ENCODE results near the gene ZNF687.

The ZNF687 gene

GRCh38 chr1:151314137-151314875 is 32.2 kb downstream of the ZNF687 start:
- no peak for DNase-seq (ENCODE audit: low read depth)

- no peak for DNase-seq (ENCODE audit: low read depth)
Observed at GRCh38 chr1:151315565-151316235, 33.6 kb downstream of the ZNF687 start.

DNA sequence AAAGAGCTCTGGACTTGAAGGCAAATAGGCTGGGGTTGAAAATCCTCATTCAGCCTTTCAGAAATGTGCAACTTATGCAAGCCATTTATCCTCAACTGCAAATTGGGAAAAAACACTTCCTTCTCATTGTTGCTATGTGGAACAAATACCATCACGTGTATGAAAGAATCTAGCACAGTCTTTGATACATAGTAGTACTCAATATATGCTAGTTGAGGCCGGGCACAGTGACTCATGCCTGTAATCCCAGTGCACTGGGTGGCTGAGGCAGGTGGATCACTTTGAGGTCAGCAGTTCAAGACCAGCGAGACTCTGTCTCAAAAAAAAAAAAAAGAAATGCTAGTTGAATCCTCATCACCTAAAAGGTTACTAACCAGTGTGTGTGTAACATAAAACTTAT is 36.9 kb downstream of the ZNF687 start:
- no peak for DNase-seq (ENCODE audit: low read depth)

DNA sequence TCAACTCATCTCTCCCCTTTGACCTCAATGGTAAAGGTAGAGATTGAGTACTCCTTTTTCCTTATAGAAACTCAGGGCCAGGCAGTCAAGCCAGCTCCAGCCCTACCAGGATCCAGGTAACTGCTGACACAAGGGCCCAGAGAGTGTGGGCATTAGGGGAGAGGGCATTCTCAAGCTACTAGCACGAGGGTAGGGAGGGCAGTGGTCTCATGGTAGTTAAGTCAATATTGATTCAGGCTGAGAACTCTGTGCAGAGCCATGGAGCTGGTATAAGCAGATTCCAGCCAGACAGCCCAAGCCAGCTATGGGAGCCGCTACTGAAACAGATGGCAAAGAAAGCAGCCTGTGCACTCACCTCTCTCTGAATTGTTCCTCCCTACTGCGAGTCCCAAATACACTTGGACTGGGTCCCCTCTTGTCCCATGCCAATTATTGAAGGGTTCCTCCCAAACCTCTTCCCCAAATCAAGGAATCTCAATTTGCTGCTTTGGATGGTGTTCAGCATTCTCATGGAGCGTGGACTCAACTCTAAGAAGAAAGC is 42.4 kb downstream of the ZNF687 start:
- no peak for DNase-seq (ENCODE audit: low read depth)

DNA sequence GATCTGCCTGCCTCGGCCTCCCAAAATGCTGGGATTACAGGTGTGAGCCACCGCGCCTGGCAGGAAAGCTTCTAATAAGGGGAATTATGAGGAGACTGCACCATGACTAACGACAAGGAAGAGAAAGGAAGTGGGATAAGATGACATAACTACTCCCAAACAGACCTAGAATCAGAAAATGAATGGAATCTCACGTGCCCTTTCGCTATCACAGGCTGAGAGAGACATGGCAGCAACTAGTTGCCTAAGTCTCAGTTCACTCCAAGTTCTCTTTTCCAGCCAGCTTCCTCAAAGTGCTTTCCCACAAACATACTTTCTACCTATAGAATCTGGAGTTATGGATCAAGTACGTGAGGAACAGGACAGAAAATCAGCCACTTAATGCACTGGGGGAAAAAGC is 43.1 kb downstream of the ZNF687 start:
- DNase-seq (ENCODE audit: low read depth), result no peak

- DNase-seq (ENCODE audit: low read depth), result no peak
Observed at GRCh38 chr1:151325646-151326429, 43.7 kb downstream of the ZNF687 start.

DNA sequence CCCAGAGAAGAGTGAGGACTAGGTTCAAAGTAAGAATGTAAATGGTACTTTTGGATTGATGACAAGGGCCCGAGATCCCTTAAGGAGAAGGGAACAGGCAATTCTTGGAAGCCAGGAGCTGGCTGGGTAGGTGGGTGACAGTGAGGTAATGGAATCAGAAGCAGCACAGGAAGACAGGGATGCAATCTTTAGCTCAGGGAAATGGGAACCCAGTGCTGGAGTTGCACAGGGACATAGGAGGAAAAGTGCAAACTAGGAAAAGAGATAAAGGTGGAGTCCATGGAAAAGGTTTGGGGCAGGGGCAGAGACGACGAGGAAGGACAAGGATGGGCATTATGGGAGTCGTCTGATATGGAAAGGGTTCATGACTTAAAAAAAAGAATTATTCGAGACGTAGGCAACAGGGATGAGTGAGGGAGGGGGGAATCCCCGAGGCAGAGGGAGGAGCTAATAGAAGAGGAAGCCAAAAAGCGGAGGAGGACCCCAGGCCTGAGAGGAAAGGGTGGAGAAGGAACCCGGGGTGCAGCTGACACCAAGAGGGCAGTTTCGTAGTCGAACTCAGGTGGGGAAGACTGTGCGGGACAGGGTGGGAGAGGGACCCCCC is 44.6 kb downstream of the ZNF687 start:
- DNase-seq (ENCODE audit: low read depth), result peak; percentile 25

GRCh38 chr1:151327223-151327902 is 45.3 kb downstream of the ZNF687 start, which contains the start of gene PI4KB:
PI4KB (minus strand) TSS chr1:151327416; CDS start chr1:151316481, 10,935 bp downstream.
- DNase-seq (ENCODE audit: low read depth), result peak; percentile 81

DNA sequence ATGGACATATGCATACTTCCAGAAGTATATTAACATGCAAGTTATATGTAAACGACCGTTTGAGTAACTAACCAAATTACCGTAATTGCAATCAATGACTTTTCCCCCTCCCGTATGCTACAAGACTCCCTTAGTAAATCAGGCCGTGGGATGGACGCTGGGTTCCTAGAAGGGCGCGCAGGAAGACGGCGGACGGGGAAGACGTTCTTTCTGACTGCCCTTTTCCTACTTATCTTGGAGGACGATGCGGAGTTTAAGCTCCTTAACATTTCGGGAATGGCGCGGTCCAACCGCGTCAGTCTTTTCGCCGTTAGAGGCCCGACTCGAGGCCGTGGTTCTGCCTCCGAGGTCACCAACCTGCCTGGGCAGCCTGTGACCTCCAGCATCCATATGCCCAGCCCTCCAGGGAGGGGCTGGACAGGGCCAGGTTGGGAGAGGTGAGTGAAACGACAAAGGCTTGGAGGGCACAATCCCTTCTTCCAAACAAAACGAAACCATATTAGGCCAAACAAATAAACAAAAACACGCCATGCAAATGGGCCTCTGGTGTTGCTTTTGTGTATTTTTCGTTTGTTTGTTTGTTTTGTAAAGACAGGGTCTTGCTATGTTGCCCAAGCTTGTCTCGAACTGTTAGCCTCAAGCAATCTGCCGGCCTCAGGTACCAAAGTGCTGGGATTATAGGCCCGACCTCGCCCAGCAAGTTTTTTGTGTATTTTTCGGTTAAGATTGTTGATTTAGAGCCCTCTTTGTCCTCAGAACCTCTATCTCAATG is 46.0 kb downstream of the ZNF687 start:
- DNase-seq (ENCODE audit: low read depth), result no peak

DNA sequence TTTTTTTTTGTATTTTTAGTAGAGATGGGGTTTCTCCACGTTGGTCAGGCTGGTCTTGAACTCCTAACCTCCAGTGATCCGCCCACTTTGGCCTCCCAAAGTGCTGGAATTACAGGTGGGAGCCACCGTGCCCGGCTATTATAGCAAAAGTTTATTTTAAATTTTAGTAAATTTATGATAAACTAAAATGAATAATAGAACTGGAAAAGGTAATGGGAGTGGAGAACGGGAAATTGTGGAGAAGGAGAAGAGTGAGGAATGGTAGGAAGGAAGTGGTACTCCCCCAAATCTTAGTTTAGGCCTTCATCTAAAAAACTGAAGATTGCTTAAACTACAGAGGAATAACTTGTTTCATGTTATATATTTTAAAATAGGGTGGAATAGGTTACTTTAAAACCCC is 52.7 kb downstream of the ZNF687 start:
- DNase-seq (ENCODE audit: low read depth), result no peak

DNA sequence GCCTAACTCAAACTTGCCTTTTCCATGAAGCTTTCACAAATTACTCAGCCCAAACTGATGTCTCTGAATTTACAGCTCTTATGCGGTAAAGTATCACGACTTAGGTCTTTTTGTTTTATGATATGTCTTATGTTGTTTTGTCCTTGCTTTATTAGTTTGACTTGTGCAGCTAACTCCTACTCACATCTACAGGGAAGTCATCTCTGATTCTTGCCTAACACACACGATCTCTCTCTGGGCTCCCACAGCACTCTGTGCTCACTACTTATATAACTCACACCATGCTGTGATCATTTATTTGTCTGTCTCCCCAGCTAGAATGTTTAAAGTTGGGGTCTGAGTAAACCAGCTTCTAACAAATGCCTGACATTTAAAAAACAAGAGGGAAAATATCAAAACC is 54.5 kb downstream of the ZNF687 start:
- DNase-seq (ENCODE audit: low read depth), result no peak

GRCh38 chr1:151340870-151341754 is 59.0 kb downstream of the ZNF687 start:
- peak; percentile 29 for DNase-seq (ENCODE audit: low read depth)
